KMS-11 (cell line): ENCODE measurements around the gene F8A2.
"Not testable (repeated sequence)": the region's sequence is repeated elsewhere in the genome, so short reads cannot be mapped to it uniquely, and the experiment has no call there.

Source experiments
- H2AFZ ChIP-seq: fragments of 200-600 bp; sonication (generic); 2 replicates; pipeline ENCODE4 v1.6.1; 2016; ENCODE audit warnings: antibody characterized with exemption, mixed run types, low read depth
- H3K27ac ChIP-seq: fragments of 200-600 bp; sonication (generic); 2 replicates; pipeline ENCODE4 v1.6.1; 2016; ENCODE audit warnings: mild to moderate bottlenecking, mixed run types
- H3K27me3 ChIP-seq: fragments of 200-600 bp; sonication (generic); 2 replicates; pipeline ENCODE4 v1.6.1; 2017; ENCODE audit warnings: mild to moderate bottlenecking, low read depth, mixed run types, moderate library complexity; ENCODE audit not compliant: insufficient read depth
- H3K36me3 ChIP-seq: fragments of 200-600 bp; sonication (generic); 2 replicates; pipeline ENCODE4 v1.6.1; 2017; ENCODE audit warnings: mild to moderate bottlenecking, mixed run types; ENCODE audit not compliant: insufficient read depth
- H3K4me1 ChIP-seq: fragments of 200-600 bp; sonication (generic); 2 replicates; pipeline ENCODE4 v1.6.1; 2016; ENCODE audit warnings: mild to moderate bottlenecking, low read depth, mixed run types; ENCODE audit not compliant: poor library complexity, severe bottlenecking
- H3K4me2 ChIP-seq: fragments of 200-600 bp; sonication (generic); 2 replicates; pipeline ENCODE4 v1.7.0; 2016; ENCODE audit warnings: mild to moderate bottlenecking, mixed run types
- H3K4me3 ChIP-seq: fragments of 200-600 bp; sonication (generic); IDR thresholded peaks from 2 replicates; pipeline ENCODE4 v1.6.1; 2017; ENCODE audit warnings: low read depth, low read length, mixed read lengths; ENCODE audit not compliant: insufficient read depth
- H3K79me2 ChIP-seq: fragments of 200-600 bp; sonication (generic); 2 replicates; pipeline ENCODE4 v1.6.1; 2016; ENCODE audit warnings: low read depth, mixed run types; ENCODE audit not compliant: insufficient read depth
- H3K9ac ChIP-seq: fragments of 200-600 bp; sonication (generic); 2 replicates; pipeline ENCODE4 v1.6.1; 2016; ENCODE audit warnings: mild to moderate bottlenecking, mixed run types
- H4K20me1 ChIP-seq: fragments of 200-600 bp; sonication (generic); 2 replicates; pipeline ENCODE4 v1.6.1; 2016; ENCODE audit warnings: mild to moderate bottlenecking, mixed run types; ENCODE audit not compliant: insufficient read depth
- CTCF ChIP-seq: fragments of 200-600 bp; sonication (generic); conservative IDR thresholded peaks from 2 replicates; pipeline ENCODE4 v1.6.1; 2017; ENCODE audit warnings: low read depth, mild to moderate bottlenecking, antibody characterized with exemption, low read length, moderate library complexity, mixed read lengths

Gene F8A2

GRCh38 chrX:155381843-155382528 is at the start of gene F8A2:
TSS of gene F8A2 (plus strand) at chrX:155382095. CDS start at chrX:155382115, 20 bp downstream.
- H3K36me3 ChIP-seq, H3K4me3 ChIP-seq, H3K79me2 ChIP-seq, H3K4me1 ChIP-seq, H3K27ac ChIP-seq, H3K9ac ChIP-seq, H4K20me1 ChIP-seq, H2AFZ ChIP-seq, H3K4me2 ChIP-seq, H3K27me3 ChIP-seq: not testable (repeated sequence)

GRCh38 chrX:155333544-155334100 is 48.3 kb upstream of the F8A2 start:
- Histone ChIP-seq H3K36me3 (no peaks in the 10 kb centered on the region; the same call in 1 of the 2 replicates), H4K20me1 (no peaks in the 10 kb centered on the region), H3K27ac (peak overlapping the region; percentile 83), H3K79me2 (peaks cover 54% of the 10 kb centered on the region), H3K4me1 (peaks cover 40% of the 10 kb centered on the region), H3K4me2 (peak overlapping the region; percentile 84), H3K27me3 (no peaks in the 10 kb centered on the region), H2AFZ (no peak overlapping the region; the same call in 1 of the 2 replicates), H3K4me3 (no peak overlapping the region), H3K9ac (peak overlapping the region; percentile 57)
- no peak for TF ChIP-seq CTCF

GRCh38 chrX:155334486-155335336 is 47.2 kb upstream of the F8A2 start, which contains the start of gene CLIC2:
TSS of gene CLIC2 (minus strand) at chrX:155334614. CDS start at chrX:155334427, 187 bp downstream.
- H2AFZ ChIP-seq, result peak within 1 kb of the TSS; percentile 24
- peaks cover 43% of the 10 kb centered on the region; the same call in 1 of the 2 replicates for H3K79me2 ChIP-seq
- H3K36me3 ChIP-seq, result no peaks in the 10 kb centered on the region; the same call in 1 of the 2 replicates
- no peaks in the 10 kb centered on the region for H4K20me1 ChIP-seq
- no peak for TF ChIP-seq CTCF
- peak within 1 kb of the TSS; percentile 83 for H3K27ac ChIP-seq
- H3K9ac ChIP-seq, result peak within 1 kb of the TSS; percentile 57
- no peaks in the 10 kb centered on the region for H3K27me3 ChIP-seq
- no peak within 1 kb of the TSS for H3K4me3 ChIP-seq
- peaks cover 39% of the 10 kb centered on the region for H3K4me1 ChIP-seq
- H3K4me2 ChIP-seq, result peak within 1 kb of the TSS; percentile 84

GRCh38 chrX:155335337-155335712 is 46.6 kb upstream of the F8A2 start:
- H3K9ac ChIP-seq, result peak overlapping the region; percentile 57; the same call in 1 of the 2 replicates
- H3K36me3 ChIP-seq, result not testable (repeated sequence)

GRCh38 chrX:155345689-155346088 is 36.2 kb upstream of the F8A2 start:
- H3K4me1 ChIP-seq, H3K27me3 ChIP-seq, H4K20me1 ChIP-seq, H3K36me3 ChIP-seq, H3K79me2 ChIP-seq, H2AFZ ChIP-seq, H3K4me3 ChIP-seq, H3K4me2 ChIP-seq, H3K9ac ChIP-seq, H3K27ac ChIP-seq: not testable (repeated sequence)

More at GRCh38 chrX:155335337-155335712, 46.6 kb upstream of the F8A2 start:
- Histone ChIP-seq H3K4me1 (peaks cover 33% of the 10 kb centered on the region), H3K4me2 (peak overlapping the region; percentile 84), H2AFZ (peak overlapping the region; percentile 24; the same call in 1 of the 2 replicates), H3K27ac (peak overlapping the region; percentile 83), H3K79me2 (peaks cover 37% of the 10 kb centered on the region; the same call in 1 of the 2 replicates)
- H4K20me1 ChIP-seq, H3K4me3 ChIP-seq, H3K27me3 ChIP-seq: not testable (repeated sequence)

- H3K36me3 ChIP-seq, H3K79me2 ChIP-seq, H3K9ac ChIP-seq, H2AFZ ChIP-seq, H3K4me2 ChIP-seq, H3K27me3 ChIP-seq, H3K27ac ChIP-seq, H3K4me1 ChIP-seq, H3K4me3 ChIP-seq, H4K20me1 ChIP-seq: not testable (repeated sequence)
Measured at GRCh38 chrX:155349448-155349847, 32.4 kb upstream of the F8A2 start.

GRCh38 chrX:155363712-155364111 is 18.2 kb upstream of the F8A2 start:
- H3K9ac ChIP-seq, H2AFZ ChIP-seq, H3K4me1 ChIP-seq, H3K79me2 ChIP-seq, H3K4me2 ChIP-seq, H3K4me3 ChIP-seq, H3K27ac ChIP-seq, H3K27me3 ChIP-seq, H3K36me3 ChIP-seq, H4K20me1 ChIP-seq: not testable (repeated sequence)
